SK-N-DZ (cell line): ENCODE measurements around the gene WWC1.

Experiments used
- DNase-seq: peaks from one replicate; pipeline ENCODE4 v3.0.0-alpha.2; 2015; ENCODE audit warnings: low spot score

WWC1 gene

GRCh38 chr5:168362097-168362885 is 70.8 kb downstream of the WWC1 start:
- DNase-seq, result no peak

DNA sequence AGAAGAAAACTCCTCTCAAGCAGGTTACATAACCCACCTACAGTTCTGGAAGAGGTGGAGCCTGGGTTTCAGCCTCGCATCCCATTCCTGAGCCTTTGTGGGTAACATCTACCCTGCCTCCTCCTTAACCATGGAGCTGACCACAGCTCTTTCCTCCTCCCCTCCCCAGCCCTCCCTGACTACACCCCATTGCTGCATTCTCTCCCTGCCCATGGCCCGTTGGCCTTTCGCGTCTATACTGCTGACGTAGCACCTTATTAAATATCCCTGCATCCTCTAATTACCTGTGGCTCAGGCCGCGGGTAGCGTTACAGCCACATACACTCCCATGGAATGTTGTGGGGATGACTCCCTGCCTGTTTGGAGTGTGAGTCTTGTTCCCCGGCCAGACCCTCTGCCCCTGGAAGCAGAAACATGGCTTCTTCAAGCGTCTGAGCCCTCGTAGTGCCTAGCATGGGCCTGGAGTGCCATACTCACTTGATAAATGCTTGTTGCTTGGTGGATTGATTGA is 72.8 kb downstream of the WWC1 start:
- no peak for DNase-seq

GRCh38 chr5:168364750-168365550 is 73.5 kb downstream of the WWC1 start:
- no peak for DNase-seq

DNA sequence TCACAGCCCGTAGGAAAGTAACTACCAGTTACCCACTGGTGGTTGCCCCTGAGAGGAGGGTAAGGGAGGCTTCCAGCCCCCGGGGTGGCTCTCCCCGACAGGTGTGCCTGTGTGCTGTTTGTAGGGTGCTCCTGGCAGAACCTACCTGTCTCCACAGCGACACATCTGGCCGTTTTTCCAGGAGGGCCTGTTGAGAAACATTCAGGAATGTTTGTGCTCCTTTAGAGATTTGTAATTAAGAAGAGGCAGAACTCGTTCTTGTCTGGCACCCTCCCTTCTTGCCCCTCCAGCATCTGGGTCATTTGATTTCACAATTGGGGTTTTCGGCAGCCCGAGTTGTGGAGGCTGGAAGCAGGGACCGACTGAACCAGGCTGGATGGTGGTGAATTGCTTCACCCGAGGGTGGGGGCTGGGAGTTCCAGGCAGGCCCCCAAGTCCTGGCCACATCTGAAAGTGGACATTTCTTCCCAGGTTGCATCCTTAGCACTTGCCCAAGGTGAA is 74.2 kb downstream of the WWC1 start:
- no peak for DNase-seq

GRCh38 chr5:168366116-168366515 is 74.7 kb downstream of the WWC1 start:
- DNase-seq, result no peak

DNA sequence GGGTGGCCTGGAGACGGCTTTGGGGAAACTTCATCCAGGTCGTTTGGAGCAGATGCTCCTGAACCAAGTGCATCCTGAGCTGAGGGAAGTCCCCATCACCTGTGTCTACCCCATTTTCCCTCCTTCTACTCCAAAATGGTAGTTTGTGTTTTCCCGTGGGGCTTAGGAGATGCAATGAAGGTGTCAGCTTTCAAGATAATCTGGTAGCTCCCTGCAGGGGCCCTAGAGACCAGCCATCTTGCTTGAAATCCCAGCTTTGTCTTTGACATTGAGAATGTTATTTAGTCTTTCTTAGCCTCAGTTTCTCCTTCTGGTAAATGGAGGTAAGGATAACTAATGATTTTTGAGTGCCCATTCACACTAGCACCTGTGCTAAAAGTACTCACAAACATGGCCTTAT is 77.4 kb downstream of the WWC1 start:
- DNase-seq, result no peak

DNA sequence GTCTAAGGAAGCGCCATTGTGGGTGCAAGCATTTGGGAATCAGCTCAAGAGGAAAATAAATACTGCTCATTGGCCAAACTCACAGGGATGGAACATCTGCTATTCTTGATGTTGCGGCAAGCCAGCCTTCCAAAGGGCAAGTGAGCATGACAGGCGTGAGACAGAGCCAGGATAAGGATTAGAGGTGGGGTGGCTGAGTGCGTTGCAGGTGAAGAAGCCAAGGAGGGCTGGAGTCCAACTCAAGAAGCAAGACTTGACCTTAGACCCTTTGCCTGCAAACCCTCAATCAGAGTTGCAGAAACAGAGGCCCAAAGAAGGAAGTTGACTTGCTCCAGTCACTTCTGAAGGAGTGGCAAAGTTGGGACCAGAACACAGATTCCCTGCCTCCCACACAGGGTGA is 79.4 kb downstream of the WWC1 start:
- no peak for DNase-seq

- no peak for DNase-seq
Measured at GRCh38 chr5:168372356-168372946, 81.0 kb downstream of the WWC1 start.

DNA sequence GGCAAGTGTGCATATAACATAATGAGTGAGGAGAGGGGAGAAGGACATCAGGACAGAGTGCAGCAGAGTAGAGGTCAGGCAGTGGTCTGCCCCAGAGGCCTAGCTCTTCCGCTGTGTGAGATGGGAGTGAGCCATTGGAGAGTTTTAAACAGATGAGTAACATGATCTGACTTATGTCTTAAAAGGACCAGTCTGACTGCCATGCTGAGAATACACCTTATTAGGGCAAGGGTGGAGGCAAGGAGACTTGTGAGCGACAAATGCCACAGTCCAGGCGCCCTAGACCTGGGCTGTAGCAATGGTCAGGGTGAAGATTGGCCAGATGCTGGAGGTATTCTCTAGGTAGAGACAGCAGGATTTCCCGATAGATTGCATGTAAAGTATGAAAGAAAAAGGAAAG is 83.1 kb downstream of the WWC1 start:
- no peak for DNase-seq

- no peak for DNase-seq
Measured at GRCh38 chr5:168375214-168375613, 83.8 kb downstream of the WWC1 start.

DNA sequence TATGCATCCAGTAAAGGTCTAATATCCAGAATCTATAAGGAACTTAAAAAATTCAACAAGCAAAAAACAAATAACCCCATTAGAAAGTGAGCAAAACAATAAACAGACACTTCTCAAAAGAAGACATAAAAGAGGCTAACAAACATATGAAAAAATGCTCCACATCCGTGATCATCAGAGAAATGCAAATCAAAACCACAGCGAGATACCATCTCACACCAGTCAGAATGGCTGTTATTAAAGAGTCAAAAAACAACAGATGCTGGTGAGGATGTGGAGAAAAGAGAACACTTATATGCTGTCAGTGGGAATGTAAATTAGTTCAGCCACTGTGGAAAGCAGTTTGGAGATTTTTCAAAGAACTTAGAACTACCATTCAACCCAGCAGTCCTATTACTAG is 86.1 kb downstream of the WWC1 start:
- DNase-seq, result no peak

GRCh38 chr5:168378741-168379140 is 87.3 kb downstream of the WWC1 start:
- DNase-seq, result no peak

- no peak for DNase-seq
Measured at GRCh38 chr5:168382421-168382820, 91.0 kb downstream of the WWC1 start.

DNA sequence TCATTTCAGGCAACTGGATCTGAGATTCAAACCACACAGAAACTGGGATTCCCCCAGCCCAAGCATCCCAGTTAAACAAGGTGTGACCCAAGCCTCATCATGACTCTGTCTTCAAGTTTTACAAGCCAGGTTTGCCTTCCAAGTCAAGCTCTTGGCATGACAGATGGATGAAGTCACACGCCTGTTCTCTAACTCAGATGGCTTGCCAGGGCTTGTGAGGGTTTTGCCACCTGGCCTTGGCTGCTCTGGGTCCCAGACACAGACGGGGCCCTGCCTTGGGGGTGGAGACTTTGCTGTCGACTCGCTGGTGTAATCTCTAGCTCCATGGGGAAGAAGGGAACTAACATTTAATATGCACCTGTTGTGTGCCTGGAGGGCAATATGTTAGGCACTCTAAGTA is 99.0 kb downstream of the WWC1 start:
- DNase-seq, result no peak

DNA sequence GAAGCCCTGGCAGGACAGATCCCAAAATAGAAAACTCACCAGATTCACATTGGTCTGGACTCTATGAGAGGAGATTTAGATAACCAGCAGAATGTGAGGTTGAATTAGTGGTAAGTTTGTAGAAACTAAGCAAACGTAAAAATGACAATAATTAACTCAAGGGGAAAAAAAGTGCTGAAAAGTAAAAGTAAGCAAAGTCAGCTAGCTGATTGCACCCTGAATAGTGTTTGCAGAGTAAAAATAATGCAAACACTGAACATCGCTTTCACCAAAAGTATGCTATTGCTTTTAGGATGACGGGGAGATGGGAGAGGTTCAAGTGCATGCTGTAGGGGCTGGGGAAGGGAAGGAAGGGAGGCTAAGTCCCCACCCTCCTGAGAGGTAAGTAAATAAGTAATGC is 102.3 kb downstream of the WWC1 start:
- no peak for DNase-seq

DNA sequence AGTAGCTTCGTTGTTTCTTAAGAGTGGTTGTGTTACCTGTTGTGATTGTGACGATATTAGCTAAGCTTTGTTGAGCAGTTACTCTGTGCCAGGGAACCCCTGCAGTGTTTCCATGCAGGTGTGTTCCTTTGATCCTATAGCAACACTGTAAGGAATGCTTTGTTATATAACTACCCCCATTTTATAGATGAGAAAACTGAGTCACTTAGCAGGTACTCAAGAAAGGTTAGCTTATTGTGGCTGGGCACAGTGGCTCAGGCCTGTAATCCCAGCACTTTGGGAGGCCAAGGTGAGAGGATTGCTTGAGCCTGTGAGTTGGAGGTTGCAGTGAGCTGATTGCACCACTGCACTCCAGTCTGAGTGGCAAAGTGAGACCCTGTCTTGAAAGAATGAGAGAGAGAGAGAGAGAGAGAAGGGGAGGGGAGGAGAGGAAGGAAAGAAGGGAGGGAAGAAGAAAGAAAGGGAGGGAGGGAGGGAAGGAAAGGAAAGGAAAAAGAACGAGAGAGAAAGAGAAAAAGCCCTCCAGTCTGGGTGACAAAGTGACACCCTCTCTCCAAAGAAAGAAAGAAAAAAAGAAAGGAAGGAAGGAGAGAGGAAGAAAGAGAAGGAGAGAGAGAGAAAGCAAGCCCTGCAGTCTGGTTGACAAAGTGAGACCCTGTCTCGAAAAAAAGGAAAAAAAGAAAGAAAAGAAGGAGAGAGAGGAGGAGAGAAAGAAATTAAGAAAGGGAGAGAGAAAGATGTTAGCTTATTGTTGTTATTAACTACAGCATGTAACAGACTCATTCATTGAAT is 109.2 kb downstream of the WWC1 start:
- no peak for DNase-seq

DNA sequence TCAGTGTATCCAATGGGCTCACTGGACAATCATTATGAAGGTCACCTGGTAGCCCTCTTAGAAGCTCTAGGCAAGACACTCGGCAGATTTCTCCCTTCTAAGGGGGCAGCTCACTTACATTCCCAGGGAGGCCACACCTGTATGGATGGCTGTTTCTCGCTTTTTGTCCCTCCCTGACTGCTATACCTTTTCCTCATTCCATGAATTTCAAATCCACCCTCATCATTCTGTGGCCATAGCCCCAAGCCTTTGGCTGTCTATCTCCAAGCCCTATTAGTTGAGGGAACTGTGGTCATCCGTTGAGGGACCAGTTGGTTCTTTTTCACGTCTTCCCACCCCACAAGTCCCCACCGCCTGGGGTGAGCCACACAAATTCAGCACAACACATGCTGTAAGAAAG is 109.8 kb downstream of the WWC1 start:
- no peak for DNase-seq

DNA sequence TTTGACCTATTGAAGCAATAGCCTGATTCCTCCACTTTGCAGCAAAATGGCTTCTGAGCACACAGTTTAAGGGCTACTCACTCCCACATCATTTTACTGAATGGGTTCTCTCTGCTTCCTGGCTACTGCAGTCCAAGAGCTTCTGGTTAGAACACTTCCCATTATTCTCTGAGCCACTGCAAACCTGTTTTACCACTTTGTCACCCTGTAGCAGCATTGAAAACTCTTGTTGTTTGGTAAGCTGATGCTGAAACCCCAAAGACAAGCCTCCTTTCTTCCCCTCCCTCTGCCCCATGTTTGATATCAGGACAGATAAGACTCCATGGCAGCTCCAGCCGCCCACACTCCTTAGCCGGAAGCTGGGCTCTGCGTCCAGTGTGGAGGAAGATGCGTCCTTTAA is 110.4 kb downstream of the WWC1 start:
- no peak for DNase-seq

DNA sequence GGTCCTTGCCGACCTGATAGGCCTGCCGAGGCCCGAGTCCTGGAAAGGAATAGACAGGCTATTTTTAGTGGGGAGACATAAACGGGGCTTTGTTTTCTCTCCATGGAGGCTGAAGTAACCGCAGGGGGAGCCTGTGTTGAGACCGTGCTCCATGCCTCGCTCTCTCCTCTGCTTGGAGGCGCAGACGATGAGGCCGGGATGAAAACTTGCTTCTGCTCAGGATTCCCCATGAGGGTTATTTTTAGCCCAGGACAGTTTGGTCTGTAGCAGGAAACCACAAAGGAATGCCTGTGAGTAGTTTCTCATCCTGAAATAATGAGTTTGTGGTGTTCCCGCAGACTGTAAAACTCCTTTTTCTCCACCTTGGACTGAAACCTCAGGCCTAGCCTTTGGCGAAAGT is 112.9 kb downstream of the WWC1 start:
- DNase-seq, result no peak

DNA sequence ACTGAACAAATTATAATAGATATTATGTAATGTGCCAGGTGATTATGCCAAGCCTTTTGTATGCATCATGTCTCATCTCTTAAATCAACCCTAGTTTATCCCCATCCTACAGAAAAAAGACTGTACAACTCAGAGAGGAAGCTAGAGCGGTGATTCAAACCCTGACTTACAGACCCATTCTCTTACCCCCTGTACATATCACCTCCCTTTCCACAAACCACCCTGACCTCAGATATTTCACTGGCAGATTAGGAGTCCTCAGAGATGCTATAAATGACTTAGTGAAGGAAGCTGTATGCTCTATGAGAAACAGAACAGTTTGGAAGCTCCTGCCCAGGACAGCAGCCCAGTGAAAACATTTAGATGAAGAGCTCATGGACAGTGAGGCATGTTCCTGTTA is 115.8 kb downstream of the WWC1 start:
- no peak for DNase-seq

DNA sequence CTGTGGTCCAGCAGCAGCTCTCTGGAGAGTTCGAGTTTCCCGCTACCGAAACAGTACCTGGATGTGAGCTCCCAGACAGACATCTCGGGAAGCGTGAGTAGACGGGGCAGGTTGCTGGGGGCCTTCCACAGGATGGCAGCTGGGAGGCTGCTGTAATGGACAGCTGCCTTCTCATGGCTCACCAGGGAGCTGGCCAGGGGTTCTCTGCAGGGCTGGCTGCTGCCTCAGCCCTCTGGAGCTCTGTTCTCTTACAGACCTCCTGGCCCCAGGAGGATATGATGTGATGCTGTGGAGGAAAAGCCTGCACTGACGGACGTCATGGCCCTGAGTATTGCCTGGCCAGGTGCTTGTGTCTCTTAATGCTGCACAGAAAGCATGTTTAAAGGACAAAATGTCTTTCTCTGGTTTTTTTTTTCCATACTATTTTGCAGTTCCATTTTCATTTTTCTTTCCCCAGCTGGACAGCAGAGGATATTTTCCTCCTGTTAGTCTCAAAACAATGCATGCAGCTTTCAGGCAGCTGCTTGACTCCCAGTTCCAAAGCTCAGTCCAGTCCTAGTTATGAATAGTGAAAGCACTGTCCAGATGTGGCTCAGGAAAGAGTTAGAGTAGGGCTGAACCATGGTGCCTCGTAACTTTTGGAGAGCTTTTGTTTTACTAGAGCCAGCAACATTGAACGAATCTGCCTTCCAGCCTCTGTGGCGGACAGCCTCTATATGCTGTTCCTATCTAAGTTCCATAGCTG is 117.3 kb downstream of the WWC1 start:
- DNase-seq, result no peak
